ENCODE measurements around the gene ZNF821.
"Not testable (repeated sequence)": the region's sequence is repeated elsewhere in the genome, so short reads cannot be mapped to it uniquely, and the experiment has no call there.

ZNF821 gene

DNA sequence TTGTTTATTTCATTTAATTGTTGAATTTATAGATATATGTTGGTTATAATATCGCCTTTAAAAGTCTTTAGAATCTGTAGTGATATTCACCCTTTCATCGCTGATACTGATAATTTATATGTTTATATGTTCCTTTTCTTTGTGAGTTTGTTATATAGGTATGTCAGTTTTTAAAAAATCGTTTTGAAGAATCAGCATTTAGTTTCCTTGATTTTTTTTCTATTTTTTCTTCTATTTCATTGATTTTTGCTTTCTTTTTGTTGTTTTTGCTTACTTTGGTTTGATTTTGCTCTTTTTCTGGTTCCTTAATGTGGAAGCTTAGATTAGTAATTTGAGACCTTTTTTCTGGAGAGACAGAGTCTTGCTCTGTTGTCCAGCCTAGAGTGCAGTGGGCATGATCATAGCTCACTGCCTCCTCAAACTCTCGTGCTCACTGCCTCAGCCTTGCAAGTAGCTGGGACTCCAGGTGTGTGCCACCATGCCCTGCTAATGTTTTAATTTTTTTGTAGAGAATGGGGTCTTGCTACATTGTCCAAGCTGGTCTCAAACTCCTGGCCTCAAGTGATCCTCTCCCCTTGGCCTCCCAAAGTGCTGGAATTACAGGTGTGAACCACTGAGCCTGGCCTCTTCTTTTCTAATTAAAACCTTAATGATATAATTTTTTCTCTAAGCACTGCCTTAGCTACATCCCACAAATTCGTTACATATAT, 18.8 kb upstream of the ZNF821 start:
- no peak for DNase-seq (ENCODE audit: low read depth)

DNA sequence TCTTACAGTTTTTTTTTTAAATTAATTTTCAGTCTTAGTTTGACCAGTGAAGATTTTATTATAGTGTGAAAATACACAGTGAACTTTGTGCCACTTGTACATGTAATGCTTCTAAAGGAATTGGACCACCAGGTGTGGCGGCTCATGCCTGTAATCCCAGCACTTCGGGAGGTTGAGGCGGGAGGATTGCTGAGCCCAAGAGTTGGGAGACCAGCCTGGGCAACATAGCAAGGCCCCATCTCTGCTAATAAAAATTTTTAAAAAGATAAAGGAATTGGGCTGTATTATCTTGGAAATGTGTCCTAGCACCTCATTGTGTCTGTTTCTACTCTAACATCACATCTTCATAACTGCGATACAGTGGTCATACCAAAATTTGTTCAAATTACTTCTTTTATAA, 15.2 kb upstream of the ZNF821 start:
- DNase-seq (ENCODE audit: low read depth) = no peak

DNA sequence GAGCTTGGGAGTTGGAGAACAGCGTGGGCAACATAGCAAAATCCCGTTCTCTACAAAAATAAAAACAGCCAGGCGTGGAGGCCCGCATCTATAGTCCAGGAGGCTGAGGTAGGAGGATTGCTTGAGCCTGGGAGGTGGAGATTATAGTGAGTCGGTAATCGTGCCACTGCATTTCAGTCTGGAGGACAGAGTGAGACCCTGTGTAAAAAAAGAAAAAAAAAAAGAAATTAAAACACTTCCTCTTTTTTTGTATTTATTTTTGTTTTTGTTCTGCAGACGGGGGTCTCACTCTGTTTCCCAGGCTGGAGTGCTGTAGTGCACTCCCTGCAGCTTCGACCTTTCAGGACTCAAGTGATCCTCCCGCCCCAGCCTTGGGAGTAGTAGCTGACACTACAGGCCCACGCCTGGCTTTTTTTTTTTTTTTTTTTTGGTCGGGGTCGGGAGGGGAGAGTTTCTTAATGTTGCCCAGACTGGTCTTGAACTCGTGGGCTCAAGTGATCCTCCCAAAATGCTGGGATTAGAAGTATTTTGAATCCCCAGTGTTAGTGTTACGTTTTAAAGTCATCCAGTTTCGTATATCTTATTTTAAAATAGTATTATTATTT, 12.9 kb upstream of the ZNF821 start:
- DNase-seq (ENCODE audit: low read depth) = no peak

DNA sequence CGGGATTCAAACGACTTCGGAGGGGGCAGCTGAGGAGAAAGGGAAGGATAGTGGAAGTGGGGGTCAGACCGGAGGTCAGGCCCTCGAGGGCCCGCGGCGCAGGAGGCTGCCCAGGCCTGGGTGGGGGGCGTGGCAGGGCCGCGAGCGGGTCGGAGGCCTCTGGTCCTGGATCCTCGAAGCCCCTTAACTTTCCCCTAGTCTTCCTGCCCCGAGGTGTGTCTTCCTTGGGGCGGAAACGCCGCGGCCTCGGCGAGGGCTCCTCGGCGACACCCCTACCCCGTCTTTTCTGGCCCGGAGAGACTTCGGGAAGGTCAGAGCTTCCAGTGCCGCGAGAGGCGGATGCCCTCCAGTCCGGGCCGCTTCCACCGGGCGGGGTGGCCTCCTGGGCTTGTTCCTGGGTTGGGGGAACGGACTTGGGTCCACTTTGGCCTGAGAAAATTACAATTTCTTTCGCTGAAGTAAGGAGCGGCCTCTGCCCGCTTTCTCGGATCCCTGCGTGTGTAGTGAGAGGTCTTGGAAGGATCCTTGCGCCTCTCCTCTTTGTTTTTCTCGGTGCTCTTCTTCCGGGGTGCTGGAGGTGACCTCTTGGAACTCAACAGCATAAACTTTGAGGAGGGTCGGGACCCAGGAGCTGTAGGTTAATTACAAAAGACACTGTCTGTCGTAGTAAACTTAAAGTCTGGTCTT, 11.8 kb upstream of the ZNF821 start:
- DNase-seq (ENCODE audit: low read depth) = peak; percentile 61

DNA sequence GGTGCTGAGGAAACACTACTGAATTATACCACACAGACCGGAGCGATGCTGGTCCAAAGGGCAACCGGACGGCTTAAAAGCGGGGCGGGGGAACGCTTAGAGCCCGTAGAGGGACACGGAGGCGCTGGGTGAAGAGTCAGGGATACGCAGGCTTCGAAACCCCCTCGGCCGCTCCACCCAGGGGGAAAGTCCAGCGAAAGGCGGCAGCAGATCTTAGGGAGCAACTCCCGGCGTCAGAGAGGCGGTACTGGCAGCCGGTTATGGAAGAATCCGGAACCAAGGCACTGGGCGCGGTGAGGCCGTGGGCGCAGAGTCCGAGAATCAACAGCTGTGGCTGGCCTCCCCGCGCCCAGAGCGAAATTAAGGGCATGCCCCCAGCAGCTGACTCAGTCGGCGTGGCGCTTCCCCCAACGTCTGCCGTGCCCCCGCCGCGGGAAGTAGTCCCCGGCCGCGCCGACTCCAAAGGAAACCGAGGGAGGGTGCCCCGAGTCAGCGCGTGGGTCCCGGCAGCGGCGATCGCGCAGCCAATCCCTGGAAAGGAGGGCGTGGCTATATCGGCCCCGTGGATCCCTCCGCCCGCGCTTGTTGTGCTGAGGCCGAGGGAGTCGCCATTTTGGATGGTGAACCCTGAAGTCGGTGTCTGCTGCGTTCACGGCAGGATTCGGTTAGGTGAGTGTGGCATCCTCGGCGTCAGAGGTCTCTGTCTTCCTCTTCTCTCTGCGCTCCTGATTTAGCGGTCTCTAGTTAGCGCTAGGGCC, 11.1 kb upstream of the ZNF821 start, which contains the start of gene IST1:
Gene IST1 (plus strand): TSS at position 611 of the 758 bp plus-strand sequence. CDS start 20,110 bp downstream, outside the sequence.
- DNase-seq (ENCODE audit: low read depth) = peak; percentile 99

DNA sequence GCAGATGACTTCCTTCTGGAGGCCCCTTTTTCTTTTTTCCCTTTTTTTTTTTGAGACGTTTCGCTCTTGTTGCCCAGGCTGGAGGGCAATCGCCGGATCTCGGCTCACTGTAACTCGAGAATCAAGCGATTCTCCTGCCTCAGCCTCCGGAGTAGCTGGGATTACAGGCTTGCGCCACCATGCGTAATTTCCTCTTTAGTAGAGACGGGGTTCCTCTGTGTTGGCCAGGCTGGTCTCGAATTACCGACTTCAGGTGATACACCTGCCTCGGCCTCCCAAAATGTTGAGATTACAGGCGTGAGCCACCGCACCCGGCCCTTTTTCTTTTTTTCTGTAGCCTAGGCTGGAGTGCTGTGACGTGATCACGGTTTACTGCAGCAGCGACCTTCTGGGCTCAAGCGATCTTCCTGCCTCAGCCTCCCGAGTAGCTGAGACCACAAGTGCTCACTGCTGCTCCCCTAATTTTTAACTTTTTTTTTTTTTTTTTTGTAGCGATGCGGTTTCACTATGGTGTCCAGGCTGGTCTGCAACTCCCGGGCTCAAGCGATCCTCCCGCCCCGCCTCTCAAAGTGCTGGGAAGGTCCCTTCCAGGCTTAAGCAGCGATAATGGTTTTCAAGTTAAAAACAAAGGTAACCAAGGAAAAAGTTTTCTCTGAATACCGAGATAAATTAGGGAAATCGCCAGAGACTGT, 10.4 kb upstream of the ZNF821 start:
- peak; percentile 64 for DNase-seq (ENCODE audit: low read depth)

DNA sequence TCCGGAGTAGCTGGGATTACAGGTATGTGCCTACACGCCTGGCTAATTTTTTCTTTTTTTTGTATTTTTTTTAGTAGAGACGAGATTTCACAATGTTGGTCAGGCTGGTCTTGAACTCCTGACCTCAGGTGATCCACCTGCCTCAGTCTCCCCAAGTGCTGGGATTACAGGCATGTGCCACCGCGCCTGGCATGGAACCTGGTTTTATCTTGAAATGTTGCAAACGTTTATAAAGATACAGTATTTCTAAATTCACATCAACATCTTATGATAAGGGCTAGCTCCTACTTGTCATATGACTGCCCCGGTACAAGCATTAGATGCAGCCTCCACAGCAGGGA, 9.9 kb upstream of the ZNF821 start:
- DNase-seq (ENCODE audit: low read depth) = no peak

DNA sequence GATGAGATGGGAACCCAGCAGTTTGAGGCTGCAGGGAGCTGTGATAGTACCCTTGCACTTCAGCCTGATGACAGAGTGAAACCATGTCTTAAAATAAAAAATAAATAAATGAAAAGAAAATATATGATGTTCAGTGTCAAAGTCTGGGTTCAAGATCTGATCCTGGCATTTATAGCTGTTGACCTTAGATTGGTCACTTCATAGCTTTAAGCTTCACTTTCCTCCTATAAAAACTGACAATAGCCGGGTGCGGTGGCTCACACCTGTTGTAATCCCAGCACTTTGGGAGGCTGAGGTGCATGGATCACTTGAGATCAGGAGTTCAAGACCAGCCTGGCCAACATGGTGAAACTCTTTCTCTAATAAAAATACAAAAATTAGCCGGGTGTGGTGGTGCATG, 5.2 kb upstream of the ZNF821 start:
- DNase-seq (ENCODE audit: low read depth) = no peak

DNA sequence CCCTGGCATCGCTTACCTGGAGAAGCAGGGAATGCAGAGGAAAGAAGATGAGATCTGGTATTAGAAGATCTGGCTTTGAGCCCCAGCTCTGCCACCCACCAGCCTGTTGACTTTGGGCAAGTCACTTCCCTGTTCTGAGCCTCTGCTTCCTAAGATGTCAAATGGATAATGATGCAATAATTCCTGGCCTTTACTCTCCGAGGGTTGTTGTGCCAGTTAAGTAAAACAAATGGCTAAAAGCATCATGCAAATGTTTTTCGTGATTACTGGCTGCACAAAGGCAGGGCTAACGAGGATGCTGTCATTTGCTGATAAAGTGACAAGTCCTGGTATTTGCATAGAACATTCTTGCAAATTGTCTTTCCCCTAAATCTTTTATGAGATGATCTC, 1.3 kb upstream of the ZNF821 start:
- no peak for DNase-seq (ENCODE audit: low read depth)

DNA sequence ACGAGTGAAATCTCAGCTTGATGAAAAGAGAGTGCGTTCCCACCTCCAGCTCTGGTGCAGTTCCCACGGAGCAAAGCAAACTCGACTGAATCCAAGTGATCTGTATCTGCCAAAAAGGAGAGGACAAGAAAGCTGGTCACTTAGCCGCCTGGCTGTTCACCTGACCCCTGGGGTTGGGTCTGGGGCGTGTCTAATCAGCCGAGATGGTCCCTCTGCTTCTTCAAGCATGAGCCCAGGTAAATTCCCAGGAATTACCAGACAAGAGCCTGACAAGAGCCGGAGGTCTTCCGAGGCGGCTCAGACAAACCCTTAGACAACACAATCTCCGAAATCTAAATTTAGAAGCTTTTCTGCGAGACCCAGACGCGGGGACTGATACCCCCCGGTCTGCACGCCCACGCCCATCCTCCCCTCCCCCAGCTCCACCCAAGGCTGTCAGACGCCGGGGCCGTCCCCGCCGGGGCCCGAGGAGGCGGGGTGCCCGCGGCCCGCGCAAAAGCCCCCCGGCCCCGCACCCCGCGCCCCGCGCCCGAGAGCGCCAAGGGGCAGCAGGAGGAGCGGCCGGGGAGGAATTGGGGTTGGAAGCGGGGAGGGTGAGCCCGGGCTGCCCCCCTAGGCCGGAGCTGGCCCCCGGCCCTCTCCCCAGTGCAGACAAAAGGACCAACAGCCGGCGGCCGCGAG, 674 bp downstream of the ZNF821 start:
- no peak for DNase-seq (ENCODE audit: low read depth)

DNA sequence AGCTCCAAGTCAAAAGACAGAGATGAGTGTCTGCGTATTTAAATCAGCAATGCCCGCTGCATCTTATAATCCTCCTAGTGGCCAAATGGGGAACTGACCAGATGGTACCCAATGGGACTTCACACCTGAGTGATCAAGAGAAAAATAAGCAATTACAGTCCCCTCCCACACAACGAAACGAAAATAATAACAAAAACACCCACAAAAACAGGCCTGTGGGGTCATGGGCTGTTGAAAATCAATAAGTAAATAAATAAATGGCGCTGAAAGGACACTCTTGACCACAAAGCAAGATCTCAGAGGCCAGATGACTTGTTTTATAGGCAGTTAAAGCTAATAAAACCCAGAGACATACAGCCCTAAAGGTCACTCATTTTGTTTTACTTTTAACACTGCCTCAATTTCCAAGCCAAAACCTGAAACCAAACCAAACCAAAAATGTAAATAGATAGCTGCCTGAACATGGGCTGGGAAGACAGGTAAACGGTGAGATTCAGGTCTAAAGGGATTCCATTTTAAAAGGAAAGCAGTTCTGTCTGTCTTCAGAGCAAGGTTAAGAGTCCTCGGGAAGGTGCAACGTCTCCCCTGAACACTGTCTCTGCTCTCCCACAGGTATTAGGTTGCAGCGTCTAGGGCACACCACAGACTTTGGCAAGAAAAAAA, 1.3 kb downstream of the ZNF821 start:
- peak; percentile 70 for DNase-seq (ENCODE audit: low read depth)

DNA sequence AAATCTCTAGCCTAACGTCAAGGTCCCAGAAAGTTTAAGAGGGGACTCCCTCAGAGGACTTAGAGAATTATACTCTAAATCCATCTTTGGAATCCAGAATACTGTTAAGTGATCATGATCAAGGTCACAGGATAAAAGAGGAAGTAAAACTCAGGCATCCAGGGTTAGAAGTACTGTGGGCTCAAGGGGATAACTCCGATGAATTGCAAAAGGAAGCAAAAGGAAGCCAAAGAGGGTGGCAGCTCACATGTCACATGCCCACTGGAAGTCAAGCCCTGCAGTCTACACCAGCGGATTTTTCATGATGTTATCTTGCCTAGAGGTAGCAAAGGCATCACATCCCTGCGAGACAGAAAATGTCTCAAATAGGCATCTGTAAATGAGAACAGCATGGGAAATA, 3.8 kb downstream of the ZNF821 start:
- DNase-seq (ENCODE audit: low read depth) = no peak

DNA sequence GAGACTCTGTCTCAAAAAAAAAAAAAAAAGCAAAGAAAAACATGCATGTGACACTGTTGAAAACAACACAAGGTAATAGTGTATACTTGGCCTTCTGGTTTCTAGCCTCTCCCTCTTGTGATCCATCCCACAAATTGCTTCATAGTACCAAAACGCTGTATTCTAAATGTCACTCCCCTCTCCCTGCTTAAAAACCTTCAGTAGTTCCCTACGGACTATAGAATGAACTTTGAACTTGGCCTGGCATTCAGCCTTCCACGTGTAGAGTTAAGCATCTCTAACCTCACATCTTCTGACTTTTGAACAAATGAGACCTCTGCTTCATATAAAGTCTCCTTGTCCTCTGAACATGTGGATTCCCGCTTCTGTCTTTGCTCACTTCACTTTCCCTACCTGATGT, 5.1 kb downstream of the ZNF821 start:
- no peak for DNase-seq (ENCODE audit: low read depth)

DNA sequence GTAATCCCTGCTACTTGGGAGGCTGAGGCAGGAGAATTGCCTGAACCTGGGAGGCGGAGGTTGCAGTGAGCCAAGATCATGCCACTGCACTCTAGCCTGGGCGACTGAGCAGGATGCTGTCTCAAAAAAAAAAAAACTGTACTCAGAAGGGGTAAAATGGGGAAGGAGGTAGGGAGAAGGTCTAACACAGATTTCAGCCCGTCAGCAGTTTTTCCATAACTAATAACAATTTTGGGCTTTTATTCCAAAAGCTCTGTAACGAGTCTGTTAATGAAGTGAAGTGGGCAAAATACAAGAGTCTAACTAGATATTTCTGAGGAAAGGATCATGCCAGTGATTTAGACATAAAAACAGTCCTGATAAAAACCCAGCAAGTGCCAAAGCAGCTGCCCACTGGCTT, 10.8 kb downstream of the ZNF821 start:
- DNase-seq (ENCODE audit: low read depth) = no peak

DNA sequence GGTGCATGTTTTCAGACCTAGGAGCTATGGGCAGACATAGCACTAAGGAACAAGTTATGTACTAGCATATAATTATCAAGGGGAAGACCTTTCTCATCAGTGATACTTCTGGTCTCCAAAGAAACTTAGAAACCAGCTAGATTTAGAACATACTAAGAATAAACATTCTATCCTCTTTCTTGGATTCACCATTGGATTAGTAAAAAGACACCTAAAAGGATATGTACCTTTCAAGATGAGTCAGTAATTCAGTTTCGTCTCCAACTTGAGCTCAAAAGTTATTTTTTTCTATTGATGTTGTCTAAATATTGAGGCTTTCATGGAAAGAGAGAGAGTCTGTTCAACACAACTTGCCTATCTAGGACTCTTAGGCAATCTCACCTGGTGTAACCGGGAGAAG, 13.2 kb downstream of the ZNF821 start:
- DNase-seq (ENCODE audit: low read depth) = no peak

DNA sequence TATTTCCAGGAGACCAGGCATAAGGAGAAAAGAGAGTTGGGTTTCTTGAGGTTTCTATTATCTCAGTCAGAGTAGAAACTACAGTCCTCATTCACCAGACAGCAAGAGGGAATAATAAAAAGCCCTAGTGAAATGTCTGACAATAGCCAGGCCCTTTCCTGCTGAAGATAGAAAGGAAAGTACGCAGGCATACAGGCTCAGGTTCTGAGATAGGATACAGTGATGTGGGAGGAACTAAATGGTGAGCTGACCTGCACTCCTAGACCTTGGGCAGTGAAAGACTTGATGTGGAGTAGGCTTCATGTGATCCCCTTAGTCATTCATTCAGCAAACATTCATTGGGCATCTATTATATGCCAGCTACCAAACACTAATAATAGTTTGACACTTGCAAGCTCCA, 14.9 kb downstream of the ZNF821 start:
- DNase-seq (ENCODE audit: low read depth) = no peak

DNA sequence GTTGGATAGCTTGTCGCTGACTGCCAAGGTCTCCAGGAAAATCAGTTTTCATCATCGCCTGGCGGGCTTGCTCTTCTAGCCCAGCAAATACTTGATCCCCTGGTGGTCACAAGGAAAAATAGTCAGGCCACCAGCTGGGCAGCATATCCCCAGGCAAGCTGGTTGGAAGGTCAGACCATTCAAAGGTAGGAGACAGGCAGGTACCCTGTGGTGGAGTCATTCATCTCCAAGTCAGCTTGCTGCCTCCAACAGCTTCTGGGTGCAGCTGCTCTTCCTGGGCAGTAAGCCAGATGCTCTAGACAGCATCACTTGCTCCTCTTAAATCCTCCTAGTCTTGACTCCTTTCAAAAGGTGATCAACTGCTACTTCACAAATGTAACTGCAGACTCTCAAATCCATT, 16.0 kb downstream of the ZNF821 start:
- DNase-seq (ENCODE audit: low read depth) = no peak

DNA sequence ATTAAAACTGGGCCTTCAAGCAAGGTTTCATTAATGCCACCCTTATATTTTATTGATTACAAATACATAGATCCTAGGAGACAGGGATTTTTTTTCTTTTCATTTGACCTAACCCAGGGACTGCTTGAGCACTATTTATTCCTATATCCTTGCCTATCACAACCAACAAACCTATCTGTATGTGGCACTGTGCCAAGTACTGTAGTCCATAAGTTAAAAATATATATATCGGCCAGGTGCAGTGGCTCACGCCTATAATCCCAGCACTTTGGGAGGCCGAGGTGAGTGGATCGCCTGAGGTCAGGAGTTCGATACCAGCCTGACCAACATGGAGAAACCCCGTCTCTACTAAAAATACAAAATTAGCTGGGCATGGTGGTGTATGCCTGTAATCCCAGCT, 16.8 kb downstream of the ZNF821 start:
- DNase-seq (ENCODE audit: low read depth) = not testable (repeated sequence)

DNA sequence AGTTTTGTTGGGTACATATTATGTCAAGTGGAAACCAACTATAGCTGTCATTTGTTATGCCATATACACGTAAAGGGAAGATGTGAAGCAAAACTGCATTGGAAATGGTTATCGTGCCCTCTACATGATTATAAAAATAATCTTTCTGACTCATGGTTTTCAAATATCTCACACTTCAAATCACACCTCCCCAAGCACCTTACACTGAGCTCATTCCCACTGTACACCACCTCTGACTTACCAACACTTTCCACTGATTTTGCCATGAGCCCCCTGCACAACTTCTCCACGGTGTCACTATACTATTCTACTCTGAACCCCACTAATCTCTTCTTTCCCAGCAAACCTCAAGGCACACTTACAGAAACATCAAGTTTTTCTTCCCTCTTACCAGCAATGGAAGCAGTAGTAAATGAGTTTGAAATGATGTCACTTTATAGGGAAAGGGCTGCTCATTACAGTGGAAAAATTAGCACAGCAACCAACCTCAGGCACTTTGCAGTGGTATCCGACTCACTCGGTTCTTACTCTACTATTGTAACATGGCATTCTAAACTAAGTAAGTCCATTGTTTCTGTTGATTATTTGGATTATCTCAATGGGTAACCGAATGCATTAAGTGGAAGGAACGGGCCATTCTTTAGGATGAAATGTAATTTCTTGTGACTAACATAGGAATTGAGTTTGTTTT, 18.7 kb downstream of the ZNF821 start:
- DNase-seq (ENCODE audit: low read depth) = no peak

DNA sequence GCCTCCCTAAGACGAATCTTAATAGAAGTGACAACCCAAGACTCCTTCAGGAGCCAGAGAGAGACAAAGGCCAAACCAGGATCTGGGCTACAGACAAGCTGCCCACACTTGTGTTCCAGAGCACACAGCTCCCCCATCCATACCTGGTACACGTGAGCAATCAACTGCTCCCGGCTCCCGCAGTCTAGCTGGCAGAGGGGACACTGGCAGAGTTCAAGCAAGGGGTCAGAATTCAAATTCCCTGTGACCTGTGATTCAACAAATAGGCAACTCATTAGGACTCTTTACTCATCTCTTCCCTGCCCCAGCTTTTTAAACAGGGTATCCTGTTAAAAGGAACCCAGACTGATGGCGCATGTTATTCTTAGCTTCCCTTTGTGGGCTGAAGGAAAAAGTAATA, 20.0 kb downstream of the ZNF821 start:
- DNase-seq (ENCODE audit: low read depth) = no peak
